Purkinje cell (primary cell): Measurements from ENCODE around the gene TMED5. TPM values are rescaled to one million over a fixed set of nuclear protein-coding genes. Genes with fewer than 3 reads are reported as not detected.

ENCODE experiments used
- polyA plus RNA-seq: library from polyadenylated mRNA; unstranded; fragments of >200 nt; fragmentation: Nextera tagmentation; gene quantifications from 2 replicates; pipeline ENCODE4 v1.2.1, GENCODE V29; 2014

TMED5 gene
- 41.6 and 42.0 TPM in 2 replicates for polyA plus RNA-seq

DNA sequence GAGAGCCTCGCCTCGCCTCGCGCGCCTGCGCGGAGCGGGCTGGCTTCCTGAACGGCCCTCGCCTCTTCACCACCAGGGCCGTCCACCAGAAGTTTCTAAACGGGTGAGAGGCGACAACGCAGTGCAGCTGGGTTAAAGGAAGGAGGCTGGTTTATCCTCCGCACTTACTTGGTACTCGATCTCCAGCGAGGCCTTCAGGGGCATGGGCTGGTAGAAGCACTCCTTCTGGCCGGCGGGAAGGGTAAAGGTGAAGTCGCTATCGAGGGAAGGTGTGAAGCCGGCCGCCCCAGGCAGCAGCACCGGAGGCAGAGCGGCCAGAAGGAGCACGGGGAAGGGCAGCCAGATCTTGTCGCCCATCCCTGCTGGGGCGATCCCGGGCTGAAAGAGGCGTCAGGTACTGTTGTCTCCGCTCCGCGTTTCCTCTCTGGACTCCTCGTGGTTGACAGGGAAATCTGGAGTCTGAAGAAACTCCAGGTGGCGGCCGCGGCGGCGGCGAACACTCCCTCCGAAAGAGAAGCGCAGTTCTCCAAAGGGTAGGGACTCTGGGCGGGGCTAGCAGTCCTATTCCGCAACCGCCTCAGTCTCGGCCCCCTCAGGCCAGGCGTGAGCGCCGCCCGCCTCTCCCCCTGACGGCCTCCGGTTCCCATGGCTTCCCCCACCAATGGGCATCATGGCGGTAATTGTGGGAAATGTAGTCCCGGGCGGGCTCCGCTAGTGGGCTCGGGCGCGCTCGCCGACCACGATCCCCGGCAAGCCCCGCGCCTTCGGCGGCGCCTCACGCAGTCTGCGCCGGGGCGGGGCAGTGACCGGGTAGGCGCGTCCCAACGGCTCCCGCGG is at the start of gene TMED5:
Gene TMED5, minus strand, starts transcription at position 528 of the 837 bp plus-strand sequence. Its CDS starts 171 bp downstream, at position 357.

DNA sequence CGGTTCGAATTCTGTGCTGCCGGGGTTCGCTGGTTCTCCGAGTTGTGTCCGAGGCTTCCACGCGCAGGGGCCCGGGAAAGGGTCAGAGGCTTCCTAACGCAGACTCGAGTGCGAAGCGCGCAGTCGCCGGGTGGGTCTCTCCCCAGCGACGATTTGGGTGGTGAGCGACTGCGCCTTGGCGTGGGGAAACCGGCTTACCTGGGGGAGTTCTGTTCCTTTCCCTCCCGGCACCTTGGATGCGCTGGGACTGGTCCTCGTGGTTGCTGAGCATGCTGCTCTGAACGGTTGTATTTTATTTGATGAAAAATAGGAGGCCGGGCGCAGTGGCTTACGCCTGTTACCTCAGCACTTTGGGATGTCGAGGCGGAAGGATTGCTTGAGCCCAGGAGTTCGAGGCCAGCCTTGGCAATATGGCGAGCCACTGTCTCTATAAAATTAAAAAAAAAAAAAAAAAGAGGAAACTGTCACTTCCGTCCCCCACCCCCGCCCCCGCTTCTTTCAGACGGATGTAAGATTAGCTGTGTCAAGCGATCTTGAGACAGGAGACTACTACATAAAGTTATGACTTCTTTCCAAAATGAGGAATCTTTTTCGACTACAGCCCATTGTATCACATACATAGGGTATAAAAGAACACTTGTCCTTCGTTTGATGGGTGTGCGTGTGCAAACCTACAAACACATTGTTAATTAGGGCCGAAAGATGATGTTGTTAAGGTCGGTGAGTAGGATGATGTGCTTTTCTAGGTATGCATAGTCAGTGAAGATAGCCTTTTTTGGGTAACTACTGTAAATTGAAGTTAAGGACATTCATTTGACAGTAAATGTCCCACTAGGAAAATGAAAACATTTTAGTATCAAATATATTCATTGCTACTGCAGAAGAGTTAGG is 755 bp upstream of the TMED5 start, which contains the start of gene CCDC18:
Gene CCDC18, plus strand, starts transcription at position 2 of the 891 bp plus-strand sequence. CDS start 2,638 bp downstream, outside the sequence.

Other genes with a start within 250 kb of the TMED5 start
- gene DIPK1A, start 219.0 kb downstream of the TMED5 start, polyA plus RNA-seq, result 112 and 115 TPM in 2 replicates
- gene MTF2, start 101.1 kb downstream of the TMED5 start, polyA plus RNA-seq, result 24.6 and 38.3 TPM in 2 replicates
- 2.4 and 2.6 TPM in 2 replicates for gene CCDC18, start 311 bp upstream of the TMED5 start, polyA plus RNA-seq
- gene DR1, start 165.5 kb upstream of the TMED5 start, polyA plus RNA-seq, result 7.5 and 9.3 TPM in 2 replicates